PC-3 (cell line): ENCODE data around the gene CISD1.

Source experiments
- EZH2 ChIP-seq: fragments of 300-600 bp; sonication (generic); IDR thresholded peaks from one replicate; pipeline ENCODE4 v1.6.1; 2017; ENCODE audit warnings: antibody characterized with exemption, mild to moderate bottlenecking, low read length; ENCODE audit not compliant: unreplicated experiment
- EZH2phosphoT487 ChIP-seq: fragments of 300-600 bp; sonication (generic); IDR thresholded peaks from 2 replicates; pipeline ENCODE4 v1.6.1; 2018; ENCODE audit warnings: mild to moderate bottlenecking, antibody characterized with exemption, low read length, borderline replicate concordance
- TF ChIP-seq, protein P1 (sequence below): fragments of 300-600 bp; sonication (generic); conservative IDR thresholded peaks from 2 replicates; pipeline ENCODE4 v1.5.1; 2017; ENCODE audit warnings: antibody characterized with exemption, low read depth, mild to moderate bottlenecking, low read length

DNA sequence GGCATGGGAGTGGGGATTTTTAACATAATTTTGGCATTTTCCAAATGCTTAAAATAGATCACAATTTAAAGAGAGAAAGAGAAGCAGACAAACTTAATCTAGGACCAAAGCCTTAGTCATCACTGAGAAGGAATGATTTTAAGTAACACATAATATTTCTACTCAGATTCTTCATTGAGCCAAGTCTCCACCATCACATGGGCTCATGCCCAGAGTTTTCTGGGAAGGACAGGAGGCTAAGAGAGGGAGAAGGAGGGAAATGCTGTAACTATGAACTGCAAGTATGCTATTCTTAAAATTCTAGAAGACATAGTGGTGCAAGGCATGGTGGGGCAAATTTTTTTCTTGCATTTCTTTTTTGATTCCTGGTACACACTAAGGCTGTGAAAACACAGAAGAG, 42.1 kb downstream of the CISD1 start:
- TF ChIP-seq, protein P1, sequence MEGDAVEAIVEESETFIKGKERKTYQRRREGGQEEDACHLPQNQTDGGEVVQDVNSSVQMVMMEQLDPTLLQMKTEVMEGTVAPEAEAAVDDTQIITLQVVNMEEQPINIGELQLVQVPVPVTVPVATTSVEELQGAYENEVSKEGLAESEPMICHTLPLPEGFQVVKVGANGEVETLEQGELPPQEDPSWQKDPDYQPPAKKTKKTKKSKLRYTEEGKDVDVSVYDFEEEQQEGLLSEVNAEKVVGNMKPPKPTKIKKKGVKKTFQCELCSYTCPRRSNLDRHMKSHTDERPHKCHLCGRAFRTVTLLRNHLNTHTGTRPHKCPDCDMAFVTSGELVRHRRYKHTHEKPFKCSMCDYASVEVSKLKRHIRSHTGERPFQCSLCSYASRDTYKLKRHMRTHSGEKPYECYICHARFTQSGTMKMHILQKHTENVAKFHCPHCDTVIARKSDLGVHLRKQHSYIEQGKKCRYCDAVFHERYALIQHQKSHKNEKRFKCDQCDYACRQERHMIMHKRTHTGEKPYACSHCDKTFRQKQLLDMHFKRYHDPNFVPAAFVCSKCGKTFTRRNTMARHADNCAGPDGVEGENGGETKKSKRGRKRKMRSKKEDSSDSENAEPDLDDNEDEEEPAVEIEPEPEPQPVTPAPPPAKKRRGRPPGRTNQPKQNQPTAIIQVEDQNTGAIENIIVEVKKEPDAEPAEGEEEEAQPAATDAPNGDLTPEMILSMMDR: no peak
- TF ChIP-seq EZH2 (no peak), EZH2phosphoT487 (no peak)
